DMS153 treated with DMSO at 0.1 percent for 48 hours (cell line): ENCODE data around the gene HOXC5.
A peak's percentile ranks its signal among the peaks of the same experiment; 100 is the strongest.
"Not testable (repeated sequence)": the region's sequence is repeated elsewhere in the genome, so short reads cannot be mapped to it uniquely, and the experiment has no call there.

Experiments
- DNase-seq: peaks from one replicate; lab custom pipeline; 2025; ENCODE audit not compliant: unreplicated experiment; lab: John Stamatoyannopoulos, UW

HOXC5 gene

GRCh38 chr12:54032086-54032619 lies 697 bp upstream of the HOXC5 start:
- no peak for DNase-seq

- peak; percentile 68 for DNase-seq
These were observed 493 bp downstream of the HOXC5 start for GRCh38 chr12:54033106-54033979.

- DNase-seq, result no peak
These were observed 1.3 kb downstream of the HOXC5 start for GRCh38 chr12:54033980-54034784.

GRCh38 chr12:54034785-54035310 lies 2.0 kb downstream of the HOXC5 start:
- no peak for DNase-seq

GRCh38 chr12:54035568-54036264 lies 2.9 kb downstream of the HOXC5 start:
- DNase-seq, result no peak

GRCh38 chr12:54036620-54037359 lies 3.9 kb downstream of the HOXC5 start:
- DNase-seq, result no peak

GRCh38 chr12:54037360-54038283 lies 4.8 kb downstream of the HOXC5 start:
- DNase-seq, result no peak

- DNase-seq, result no peak
These were observed 5.5 kb downstream of the HOXC5 start for GRCh38 chr12:54038284-54038870.

- DNase-seq, result no peak
These were observed 6.1 kb downstream of the HOXC5 start for GRCh38 chr12:54038871-54039414.

GRCh38 chr12:54039417-54040147 lies 6.7 kb downstream of the HOXC5 start:
- no peak for DNase-seq

- no peak for DNase-seq
These were observed 7.3 kb downstream of the HOXC5 start for GRCh38 chr12:54040148-54040494.

- DNase-seq, result no peak
These were observed 7.8 kb downstream of the HOXC5 start for GRCh38 chr12:54040648-54041047.

- DNase-seq, result no peak
These were observed 8.3 kb downstream of the HOXC5 start for GRCh38 chr12:54041097-54041690.

- not testable (repeated sequence) for DNase-seq
These were observed 9.2 kb downstream of the HOXC5 start for GRCh38 chr12:54042033-54042432.

GRCh38 chr12:54042970-54043853 lies 10.4 kb downstream of the HOXC5 start:
- no peak for DNase-seq

- DNase-seq, result no peak
These were observed 11.7 kb downstream of the HOXC5 start for GRCh38 chr12:54044425-54045103.
